HCT116 (cell line): ENCODE measurements around the gene MAPRE2. TPM values are rescaled to one million over a fixed set of nuclear protein-coding genes. Genes with fewer than 3 reads are reported as not detected.

Experiments
- ATAC-seq: fragments of 200-7000 bp; cut with Tn5 transposase; 2 replicates; pipeline ENCODE4 v1.9.1; 2020; ENCODE audit warnings: mild to moderate bottlenecking, moderate library complexity
- BruUV-seq: library from RNA; stranded (reverse); fragments of 400-500 nt; replicated peaks from 2 replicates; lab custom pipeline; 2021; lab: Mats Ljungman, UMichigan
- CTCF ChIA-PET: fragments of 300-600 bp; sonication (Branson Sonifier 250); formaldehyde crosslinking; loops from one replicate; lab custom pipeline; 2021; ENCODE audit warnings: antibody characterized with exemption; lab: Charles Lee
- POLR2A ChIA-PET: fragments of 300-600, 350-600 bp; sonication (Branson Sonifier 250); formaldehyde crosslinking; loops from one replicate; lab custom pipeline; 2021; ENCODE audit warnings: antibody characterized with exemption; lab: Charles Lee
- RAD21 ChIA-PET, 2 experiments: fragments of 300-600 bp; sonication (Branson Sonifier 250); formaldehyde crosslinking; loops; one replicate each; lab custom pipeline; 2023; ENCODE audit warnings: low total read pairs in 2 of 2; ENCODE audit not compliant: uncharacterized antibody in 2 of 2, unreplicated experiment in 2 of 2, low non-redundant PET in 1 of 2; lab: Charles Lee
- DNase-seq: peaks from one replicate; pipeline ENCODE4 v3.0.0-alpha.2; 2010; ENCODE audit warnings: low read depth, low spot score
- H2AFZ ChIP-seq: fragments of 200-600 bp; shearing (Covaris generic), sonication (generic); 2 replicates; pipeline ENCODE4 v1.6.1; 2017; ENCODE audit warnings: low read depth, mixed run types, mixed read lengths, antibody characterized with exemption, low read length; ENCODE audit not compliant: poor library complexity, severe bottlenecking
- H3K27ac ChIP-seq: 2 replicates; pipeline ENCODE4 v1.5.1; 2012; ENCODE audit warnings: low read depth, low read length
- H3K27me3 ChIP-seq: fragments of 200-600 bp; sonication (generic); 2 replicates; pipeline ENCODE4 v1.6.1; 2016; ENCODE audit warnings: mixed run types, low read length, mixed read lengths; ENCODE audit not compliant: insufficient read depth
- H3K36me3 ChIP-seq, 2 experiments: fragments of 200-500 bp in 1 of 2; fragments of 200-600 bp in 1 of 2; sonication (Bioruptor generic) in 1 of 2; sonication (generic) in 1 of 2; 2 replicates each; pipeline versions ENCODE4 v1.5.1 to v1.6.1; 2014 to 2016; ENCODE audit warnings: low read length in 2 of 2, inconsistent platforms in 1 of 2, mixed read lengths in 1 of 2, mixed run types in 1 of 2; ENCODE audit not compliant: insufficient read depth in 2 of 2, control insufficient read depth in 1 of 2
- H3K4me1 ChIP-seq, 2 experiments: fragments of 200-600 bp in 1 of 2; sonication (generic) in 1 of 2; 2 replicates each; pipeline versions ENCODE4 v1.5.1 to v1.6.1; 2012 to 2017; ENCODE audit warnings: low read length in 2 of 2, inconsistent platforms in 1 of 2, mild to moderate bottlenecking in 1 of 2, mixed read lengths in 1 of 2, mixed run types in 1 of 2, moderate library complexity in 1 of 2; ENCODE audit not compliant: insufficient read depth in 2 of 2, control insufficient read depth in 1 of 2
- H3K4me2 ChIP-seq: fragments of 200-600 bp; sonication (generic); 2 replicates; pipeline ENCODE4 v1.6.1; 2017; ENCODE audit warnings: mixed run types, low read length, mixed read lengths
- H3K4me3 ChIP-seq, 2 experiments: fragments of 200-600 bp in 1 of 2; sonication (generic) in 1 of 2; replicated peaks in 1 of 2; 2 replicates each; pipeline ENCODE4 v1.5.1; 2011 to 2016; ENCODE audit warnings: low read length in 2 of 2, control low read depth in 1 of 2, low read depth in 1 of 2, mild to moderate bottlenecking in 1 of 2, mixed read lengths in 1 of 2, mixed run types in 1 of 2
- H3K79me2 ChIP-seq: fragments of 200-600 bp; sonication (generic); 2 replicates; pipeline ENCODE4 v1.6.1; 2017; ENCODE audit warnings: mild to moderate bottlenecking, mixed run types, low read length, moderate library complexity, mixed read lengths; ENCODE audit not compliant: insufficient read depth
- H3K9ac ChIP-seq: fragments of 200-600 bp; sonication (generic); 2 replicates; pipeline ENCODE4 v1.6.1; 2016; ENCODE audit warnings: low read length, mixed read lengths
- H3K9me2 ChIP-seq: fragments of 200-600 bp; sonication (generic), shearing (Covaris generic); 2 replicates; pipeline ENCODE4 v1.6.1; 2017; ENCODE audit warnings: mixed run types, mild to moderate bottlenecking, moderate library complexity; ENCODE audit not compliant: insufficient read depth
- H3K9me3 ChIP-seq, 2 experiments: fragments of 200-500 bp in 1 of 2; fragments of 200-600 bp in 1 of 2; sonication (Bioruptor generic) in 1 of 2; sonication (generic) in 1 of 2; 2 replicates each; pipeline ENCODE4 v1.6.1; 2014 to 2017; ENCODE audit warnings: low read length in 2 of 2, mixed read lengths in 2 of 2, inconsistent platforms in 1 of 2, low read depth in 1 of 2, mild to moderate bottlenecking in 1 of 2, mixed run types in 1 of 2, moderate library complexity in 1 of 2; ENCODE audit not compliant: control insufficient read depth in 1 of 2, insufficient read depth in 1 of 2
- H4K20me1 ChIP-seq: fragments of 200-600 bp; sonication (generic), shearing (Covaris generic); 2 replicates; pipeline ENCODE4 v1.6.1; 2017; ENCODE audit warnings: mixed run types, mild to moderate bottlenecking, moderate library complexity; ENCODE audit not compliant: insufficient read depth
- ELF1 ChIP-seq: IDR thresholded peaks from 2 replicates; pipeline ENCODE4 v1.6.1; 2012; ENCODE audit warnings: low read depth, borderline replicate concordance
- EZH2 ChIP-seq: fragments of 200-600 bp; sonication (generic); IDR thresholded peaks from 2 replicates; pipeline ENCODE4 v1.6.1; 2017; ENCODE audit warnings: antibody characterized with exemption, mixed run types
- POLR2A ChIP-seq: IDR thresholded peaks from 2 replicates; pipeline ENCODE4 v1.7.0; 2011; ENCODE audit warnings: borderline replicate concordance; ENCODE audit not compliant: insufficient read depth, insufficient read length; ENCODE audit errors: extremely low read depth
- POLR2AphosphoS5 ChIP-seq: IDR thresholded peaks from 2 replicates; pipeline ENCODE4 v1.6.1; 2011; ENCODE audit warnings: mild to moderate bottlenecking, low read depth, low read length, moderate library complexity
- SP1 ChIP-seq: IDR thresholded peaks from 2 replicates; pipeline ENCODE4 v1.6.1; 2012; ENCODE audit warnings: low read depth
- SRF ChIP-seq: IDR thresholded peaks from 2 replicates; pipeline ENCODE4 v1.6.1; 2012; ENCODE audit warnings: low read depth
- TCF7L2 ChIP-seq: IDR thresholded peaks from 2 replicates; pipeline ENCODE4 v1.7.0; 2011; ENCODE audit warnings: borderline replicate concordance, inconsistent platforms; ENCODE audit not compliant: insufficient read depth, insufficient read length; ENCODE audit errors: extremely low read depth
- ZNF274 ChIP-seq: fragments of 200-500 bp; sonication (Bioruptor generic); IDR thresholded peaks from 2 replicates; pipeline ENCODE4 v1.6.1; 2014; ENCODE audit warnings: mild to moderate bottlenecking, low read depth, low read length, inconsistent platforms
- intact Hi-C: fragments of 100-400 bp; cut with micrococcal nuclease; formaldehyde crosslinking; loops from 2 replicates; pipeline ENCODE4 v1.10.0; 2022
- total RNA-seq: library from RNA; stranded (reverse); gene quantifications from one replicate; pipeline ENCODE4 v1.2.1, GENCODE V29; 2021; ENCODE audit not compliant: unreplicated experiment
- TF ChIP-seq, protein P1 (sequence below): IDR thresholded peaks from 2 replicates; pipeline ENCODE4 v1.6.1; 2012
- TF ChIP-seq, protein P2 (sequence below): IDR thresholded peaks from 2 replicates; pipeline ENCODE4 v1.6.1; 2011; ENCODE audit warnings: mild to moderate bottlenecking, low read length, moderate library complexity; ENCODE audit not compliant: insufficient replicate concordance; ENCODE audit errors: extremely low read depth

The MAPRE2 gene
- total RNA-seq, 1 experiment from 2014 or later = 17.2 TPM

GRCh38 chr18:35106013-35106844 is 65.0 kb downstream of the MAPRE2 start:
- Histone ChIP-seq H3K79me2 (no peaks in the 10 kb centered on the region), H3K4me2 (no peak overlapping the region), H3K36me3 (no peaks in the 10 kb centered on the region), H3K9me3 (no peaks in the 10 kb centered on the region), H3K27ac (no peak overlapping the region), H2AFZ (no peak overlapping the region), H3K27me3 (no peaks in the 10 kb centered on the region), H3K9me2 (no peaks in the 10 kb centered on the region), H3K9ac (no peak overlapping the region), H3K4me3 (no peak overlapping the region), H4K20me1 (no peaks in the 10 kb centered on the region), H3K4me1 (no peaks in the 10 kb centered on the region)
- BruUV-seq = no TSS peak
- POLR2A ChIA-PET = interaction anchor here (0.5 kb wide), 1 partner anchor 134 kb away, joined by 3 read pairs; no protein-coding TSS in a partner anchor
- CTCF ChIA-PET = no interaction called here
- TF ChIP-seq ZNF274 (no peak), ELF1 (no peak), POLR2A (no peak), TCF7L2 (no peak), POLR2AphosphoS5 (no peak), EZH2 (no peak), SP1 (no peak), SRF (no peak)
- TF ChIP-seq, protein P1, sequence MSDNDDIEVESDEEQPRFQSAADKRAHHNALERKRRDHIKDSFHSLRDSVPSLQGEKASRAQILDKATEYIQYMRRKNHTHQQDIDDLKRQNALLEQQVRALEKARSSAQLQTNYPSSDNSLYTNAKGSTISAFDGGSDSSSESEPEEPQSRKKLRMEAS = no peak
- TF ChIP-seq, protein P2, sequence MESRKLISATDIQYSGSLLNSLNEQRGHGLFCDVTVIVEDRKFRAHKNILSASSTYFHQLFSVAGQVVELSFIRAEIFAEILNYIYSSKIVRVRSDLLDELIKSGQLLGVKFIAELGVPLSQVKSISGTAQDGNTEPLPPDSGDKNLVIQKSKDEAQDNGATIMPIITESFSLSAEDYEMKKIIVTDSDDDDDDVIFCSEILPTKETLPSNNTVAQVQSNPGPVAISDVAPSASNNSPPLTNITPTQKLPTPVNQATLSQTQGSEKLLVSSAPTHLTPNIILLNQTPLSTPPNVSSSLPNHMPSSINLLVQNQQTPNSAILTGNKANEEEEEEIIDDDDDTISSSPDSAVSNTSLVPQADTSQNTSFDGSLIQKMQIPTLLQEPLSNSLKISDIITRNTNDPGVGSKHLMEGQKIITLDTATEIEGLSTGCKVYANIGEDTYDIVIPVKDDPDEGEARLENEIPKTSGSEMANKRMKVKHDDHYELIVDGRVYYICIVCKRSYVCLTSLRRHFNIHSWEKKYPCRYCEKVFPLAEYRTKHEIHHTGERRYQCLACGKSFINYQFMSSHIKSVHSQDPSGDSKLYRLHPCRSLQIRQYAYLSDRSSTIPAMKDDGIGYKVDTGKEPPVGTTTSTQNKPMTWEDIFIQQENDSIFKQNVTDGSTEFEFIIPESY = no peak
- ATAC-seq (no peak), DNase-seq (no peak)
- intact Hi-C loops = no loop called here
- RAD21 ChIA-PET = no interaction called here
